ENCODE results near the gene CHD9.
"Not testable (repeated sequence)": the region's sequence is repeated elsewhere in the genome, so short reads cannot be mapped to it uniquely, and the experiment has no call there.

CHD9 gene

GRCh38 chr16:53142823-53143568 is 88.2 kb downstream of the CHD9 start:
- no peak for DNase-seq

GRCh38 chr16:53147500-53148065 is 92.8 kb downstream of the CHD9 start:
- no peak for DNase-seq

DNA sequence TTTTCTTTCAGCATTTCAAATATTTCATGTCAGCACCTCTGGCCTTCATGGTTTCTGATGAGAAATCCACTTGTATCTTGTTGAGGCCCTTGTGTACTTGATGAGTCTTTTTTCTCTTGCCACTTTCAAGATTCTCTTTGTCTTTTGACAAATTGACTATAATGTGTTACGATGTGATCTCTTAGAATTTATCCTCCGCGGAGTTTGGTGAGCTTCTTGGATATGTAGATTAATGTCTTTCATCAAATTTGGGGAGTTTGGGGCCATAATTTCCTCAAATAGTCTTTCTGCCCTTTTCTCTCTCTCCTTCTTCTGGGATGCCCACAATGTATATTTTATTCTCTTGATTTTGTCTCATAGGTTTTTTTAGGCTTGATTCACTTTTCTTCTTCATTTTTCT is 96.0 kb downstream of the CHD9 start:
- no peak for DNase-seq

- no peak for DNase-seq
Measured at GRCh38 chr16:53152329-53152728, 97.5 kb downstream of the CHD9 start.

GRCh38 chr16:53153130-53153529 is 98.3 kb downstream of the CHD9 start:
- no peak for DNase-seq

GRCh38 chr16:53154513-53154912 is 99.7 kb downstream of the CHD9 start:
- no peak for DNase-seq

- DNase-seq = no peak
Measured at GRCh38 chr16:53156516-53156915, 101.7 kb downstream of the CHD9 start.

DNA sequence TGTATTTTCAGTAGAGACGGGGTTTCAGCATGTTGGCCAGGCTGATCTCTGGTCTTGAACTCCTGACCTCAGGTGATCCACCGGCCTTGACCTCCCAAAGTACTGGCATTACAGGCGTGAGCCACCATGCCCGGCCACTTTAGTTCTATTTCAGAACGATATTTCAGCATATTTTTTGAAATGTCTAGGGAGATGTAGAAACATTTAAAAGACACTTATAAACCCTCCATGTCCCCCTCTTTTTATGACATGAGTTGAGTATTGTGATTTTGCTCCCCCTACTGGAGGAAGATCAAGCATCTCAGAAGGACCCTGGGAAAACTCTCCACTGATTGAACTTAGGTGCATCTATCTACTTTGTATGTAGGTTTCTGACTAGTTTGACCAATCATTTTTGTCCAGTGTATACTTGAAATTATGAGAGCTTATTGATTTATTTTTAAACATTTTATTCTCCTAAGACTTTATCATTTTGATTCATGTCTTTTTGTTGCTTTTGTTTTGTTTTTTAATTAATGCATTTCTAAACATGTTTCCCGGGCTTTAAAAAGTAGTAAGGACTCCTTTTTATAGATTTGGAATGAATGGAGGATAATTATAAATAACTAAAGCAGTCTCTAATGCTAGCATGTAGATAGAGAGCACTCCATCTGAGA is 105.1 kb downstream of the CHD9 start:
- peak in 1 of 2 experiments; percentile 11 for DNase-seq

DNA sequence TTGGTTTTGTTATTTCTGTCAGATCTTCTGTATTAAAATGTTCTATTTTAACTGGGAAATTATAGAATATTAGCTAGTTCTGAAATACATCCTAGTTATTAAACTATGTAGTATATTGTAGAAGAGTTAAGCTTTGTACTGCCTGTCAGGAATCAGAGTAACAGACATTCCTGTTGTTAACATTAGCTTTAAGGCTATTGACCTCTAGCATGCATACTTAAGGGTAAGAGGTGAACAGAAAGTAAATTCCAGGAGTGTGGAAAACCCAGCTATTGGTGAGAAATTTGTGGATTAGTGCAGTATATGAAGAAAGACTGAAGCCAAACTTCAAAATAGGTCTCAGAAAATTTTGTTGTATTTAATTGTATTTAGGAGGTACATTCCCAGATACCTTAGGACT is 111.3 kb downstream of the CHD9 start:
- DNase-seq = no peak

DNA sequence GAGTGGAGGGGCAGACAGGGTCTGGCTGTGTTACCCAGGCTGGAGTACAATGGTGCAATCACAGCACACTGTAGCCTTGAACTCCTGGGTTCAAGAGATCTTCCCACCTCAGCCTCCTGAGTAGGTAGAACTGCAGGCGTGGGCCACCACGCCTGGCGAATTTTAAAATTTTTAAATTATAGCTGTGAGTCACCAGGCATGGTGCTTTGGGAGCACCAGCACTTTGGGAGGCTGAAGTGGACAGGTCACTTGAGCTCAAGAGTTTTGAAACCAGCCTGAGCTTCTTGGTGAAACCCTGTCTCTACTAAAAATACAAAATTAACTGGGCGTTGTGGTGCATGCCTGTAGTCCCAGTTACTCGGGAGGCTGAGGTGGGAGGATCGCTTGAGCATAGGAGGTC is 114.0 kb downstream of the CHD9 start:
- DNase-seq = no peak

DNA sequence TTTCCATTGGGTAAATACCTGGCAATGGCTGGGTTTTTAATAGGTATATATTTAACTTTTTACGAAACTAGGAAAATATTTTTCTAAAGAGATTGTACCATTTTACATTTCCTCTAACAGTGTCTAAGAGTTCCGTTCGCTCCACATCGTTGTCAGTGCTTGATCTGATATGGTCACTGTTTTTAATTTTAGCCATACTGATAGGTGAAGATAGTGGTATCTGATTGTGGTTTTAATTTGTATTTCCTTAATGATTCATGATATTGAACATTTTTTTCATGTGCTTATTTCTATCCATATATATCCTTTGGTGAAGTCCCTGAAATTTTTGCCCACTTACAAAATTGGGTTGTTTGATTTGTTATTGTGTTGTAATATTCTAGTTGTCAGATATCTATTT is 117.7 kb downstream of the CHD9 start:
- no peak for DNase-seq

- no peak for DNase-seq
Measured at GRCh38 chr16:53175118-53175517, 120.3 kb downstream of the CHD9 start.

DNA sequence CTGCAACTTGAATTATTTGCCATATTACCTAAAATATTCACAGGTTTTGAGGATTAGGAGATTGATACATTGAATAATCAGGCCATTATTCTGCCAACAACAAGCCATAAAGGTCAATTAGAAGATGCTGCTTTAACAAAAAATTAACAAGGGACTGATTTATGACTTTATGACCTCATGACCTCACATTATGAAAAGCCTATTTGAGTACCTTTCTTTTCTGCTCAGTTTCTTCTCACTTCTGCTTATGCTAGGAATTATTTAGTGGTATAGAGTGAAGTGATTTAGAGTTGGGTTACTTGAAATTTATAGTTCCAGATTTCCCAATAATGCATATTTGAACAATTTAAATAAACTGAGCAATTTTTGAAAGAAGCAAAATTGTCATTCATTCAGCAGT is 121.6 kb downstream of the CHD9 start:
- DNase-seq = no peak

DNA sequence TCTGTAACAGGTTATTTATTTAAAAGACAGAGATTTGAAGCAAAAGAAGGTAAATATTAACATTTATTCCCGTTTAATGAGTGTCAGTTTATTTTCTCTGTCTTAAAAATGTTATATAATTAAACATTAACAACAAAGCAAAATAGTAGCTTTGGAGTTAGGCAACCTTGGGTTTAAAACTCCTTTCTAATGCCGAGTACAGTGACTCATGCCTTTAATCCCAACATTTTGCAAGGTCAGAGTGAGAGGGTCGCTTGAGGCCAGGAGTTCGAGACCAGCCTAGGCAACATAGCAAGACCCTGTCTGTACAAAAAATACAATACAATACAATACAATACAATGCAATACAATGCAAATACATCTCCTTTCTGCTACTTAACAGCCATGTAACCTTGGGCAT is 128.7 kb downstream of the CHD9 start:
- DNase-seq = no peak

DNA sequence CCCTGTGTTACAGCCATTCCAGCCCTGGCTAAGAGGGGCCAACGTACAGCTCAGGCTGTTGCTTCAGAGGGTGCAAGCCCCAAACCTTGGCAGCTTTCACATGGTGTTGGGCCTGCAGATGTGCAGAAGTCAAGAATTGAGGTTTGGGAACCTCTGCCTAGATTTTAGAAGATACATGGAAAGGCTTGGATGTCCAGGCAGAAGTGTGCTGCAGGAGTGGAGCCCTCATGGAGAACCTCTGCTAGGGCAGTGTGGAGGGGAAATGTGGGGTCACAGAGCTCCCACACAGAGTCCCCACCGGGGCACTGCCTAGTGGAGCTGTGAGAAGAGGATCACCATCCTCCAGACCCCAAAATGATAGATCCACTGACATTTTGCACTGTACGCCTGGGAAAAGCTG is 130.9 kb downstream of the CHD9 start:
- DNase-seq = not testable (repeated sequence)

GRCh38 chr16:53187775-53188174 is 133.0 kb downstream of the CHD9 start:
- DNase-seq = no peak

GRCh38 chr16:53191413-53191812 is 136.6 kb downstream of the CHD9 start:
- no peak for DNase-seq

DNA sequence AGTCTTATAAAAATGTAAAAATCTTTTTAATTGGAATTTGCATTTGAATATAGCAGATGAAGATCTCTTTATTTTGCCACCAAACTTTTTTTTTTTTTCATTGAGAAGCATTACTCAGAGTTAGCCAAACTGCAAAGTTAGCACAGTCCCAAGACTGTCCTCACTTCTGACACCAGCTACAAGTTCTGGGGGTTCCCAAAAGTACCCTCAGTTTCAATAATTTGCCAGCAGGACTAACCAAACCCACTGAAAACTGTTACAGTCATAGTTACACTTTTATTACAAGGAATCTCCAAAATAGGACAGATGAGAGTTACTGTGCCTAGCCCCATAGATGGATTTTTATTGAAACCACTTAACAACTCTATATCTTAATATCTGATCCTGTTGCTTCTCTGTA is 144.1 kb downstream of the CHD9 start:
- DNase-seq = no peak

- no peak for DNase-seq
Measured at GRCh38 chr16:53201900-53202299, 147.1 kb downstream of the CHD9 start.

- DNase-seq = no peak
Measured at GRCh38 chr16:53202398-53202797, 147.6 kb downstream of the CHD9 start.

DNA sequence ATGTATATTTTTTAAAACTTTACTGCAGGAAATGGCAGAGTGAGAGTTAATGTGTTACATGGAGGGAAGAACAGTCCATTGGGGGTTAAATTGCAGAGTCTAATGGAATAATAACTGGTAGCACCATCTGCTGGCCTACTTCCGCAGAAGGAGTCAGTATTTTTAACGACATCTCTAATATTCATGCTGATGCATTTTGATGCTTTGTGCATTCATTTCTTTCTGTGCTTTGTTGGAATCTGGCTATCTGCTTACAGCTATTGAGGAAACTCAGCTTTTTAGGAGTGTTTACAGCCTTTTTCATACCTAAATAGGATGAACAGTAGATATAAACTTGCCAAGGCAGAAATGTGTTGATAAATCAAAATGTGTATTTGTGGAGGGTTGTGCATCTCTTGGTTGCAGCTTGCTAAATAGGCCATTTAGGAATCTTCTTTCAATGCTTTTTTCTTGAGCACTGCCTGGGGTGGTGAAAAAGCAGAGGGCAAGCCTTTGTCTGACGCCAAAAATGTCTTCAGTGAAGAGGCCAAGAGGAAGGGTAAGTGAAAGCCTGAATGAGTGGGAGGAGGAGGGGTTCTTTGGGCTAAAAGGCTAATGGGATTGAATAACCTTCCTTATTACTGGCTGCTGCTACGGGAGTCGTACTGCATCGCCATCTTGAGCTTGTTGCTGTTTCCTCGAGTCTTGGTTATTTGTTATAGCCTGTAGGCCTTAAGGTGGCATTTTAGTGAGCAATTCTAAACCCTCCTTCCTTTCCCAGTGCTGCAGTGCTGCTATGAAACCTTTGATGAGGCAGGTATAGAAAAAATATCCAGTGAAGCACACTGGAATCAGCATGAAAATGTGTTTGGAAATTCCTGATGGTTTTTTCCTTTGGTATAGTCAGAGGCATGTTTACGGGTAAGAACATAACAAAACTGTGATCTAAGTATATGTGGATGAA is 153.3 kb downstream of the CHD9 start:
- peak in 1 of 2 experiments; percentile 24 for DNase-seq

DNA sequence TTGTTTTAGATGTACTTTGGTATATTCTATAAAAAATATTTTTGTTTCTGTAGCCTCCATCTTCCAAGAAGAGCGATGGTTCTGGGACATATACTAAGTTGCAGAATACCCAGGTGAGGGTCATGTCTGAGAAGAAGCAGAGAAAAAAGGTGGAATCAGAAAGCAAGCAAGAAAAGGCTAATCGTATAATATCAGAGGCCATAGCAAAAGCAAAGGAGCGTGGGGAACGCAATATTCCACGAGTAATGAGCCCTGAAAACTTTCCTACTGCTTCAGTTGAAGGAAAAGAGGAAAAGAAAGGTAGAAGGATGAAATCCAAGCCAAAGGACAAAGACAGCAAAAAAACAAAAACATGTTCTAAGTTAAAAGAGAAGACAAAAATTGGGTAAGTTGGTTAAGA is 154.6 kb downstream of the CHD9 start:
- no peak for DNase-seq

DNA sequence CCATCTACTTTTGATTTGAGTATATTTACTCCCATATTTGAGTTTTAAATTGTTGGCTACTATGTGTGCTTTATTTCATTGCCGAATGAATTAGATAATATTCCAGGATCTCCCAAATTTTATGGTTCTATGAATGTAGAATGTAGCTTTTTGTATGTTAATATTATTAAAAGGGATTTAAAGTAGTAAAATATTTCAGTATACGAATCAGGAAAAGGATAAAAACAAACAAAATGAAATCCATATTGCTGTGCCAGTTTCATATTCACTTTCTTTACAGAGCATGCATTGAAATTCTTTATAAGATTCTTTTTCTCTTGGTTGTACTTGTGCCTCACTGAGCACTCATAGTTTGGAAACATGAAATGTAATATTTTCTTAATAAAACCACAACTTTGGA is 155.1 kb downstream of the CHD9 start:
- no peak for DNase-seq

Data from SW 1271 (cell line).